Parathyroid adenoma (tissue), 2 donors: ENCODE data around the gene METTL1.

Experiments used
- H2AFZ ChIP-seq: fragments of 300-600 bp; sonication (generic); one replicate; pipeline ENCODE4 v1.7.0; 2017; ENCODE audit warnings: antibody characterized with exemption, mild to moderate bottlenecking
- H3K27ac ChIP-seq: fragments of 300-600 bp; sonication (generic); one replicate; pipeline ENCODE4 v1.7.0; 2017
- H3K27me3 ChIP-seq: fragments of 300-600 bp; sonication (generic); one replicate; pipeline ENCODE4 v1.7.0; 2017; ENCODE audit warnings: low read length; ENCODE audit not compliant: control insufficient read depth, insufficient read depth
- H3K36me3 ChIP-seq: fragments of 300-600 bp; sonication (generic); one replicate; pipeline ENCODE4 v1.7.0; 2017; ENCODE audit warnings: low read length; ENCODE audit not compliant: control insufficient read depth, insufficient read depth
- H3K4me1 ChIP-seq: fragments of 300-600 bp; sonication (generic); one replicate; pipeline ENCODE4 v1.7.0; 2017; ENCODE audit warnings: control low read depth
- H3K4me2 ChIP-seq: fragments of 300-600 bp; sonication (generic); one replicate; pipeline ENCODE4 v1.7.0; 2017; ENCODE audit warnings: low read length
- H3K4me3 ChIP-seq: fragments of 300-600 bp; sonication (generic); one replicate; pipeline ENCODE4 v1.7.0; 2017; ENCODE audit warnings: low read depth, low read length
- H3K79me2 ChIP-seq: fragments of 300-600 bp; sonication (generic); one replicate; pipeline ENCODE4 v1.7.0; 2017; ENCODE audit warnings: control low read depth
- H3K9ac ChIP-seq: fragments of 300-600 bp; sonication (generic); one replicate; pipeline ENCODE4 v1.7.0; 2017; ENCODE audit warnings: mild to moderate bottlenecking
- H3K9me3 ChIP-seq: fragments of 300-600 bp; sonication (generic); one replicate; pipeline ENCODE4 v1.7.0; 2017; ENCODE audit warnings: low read length; ENCODE audit not compliant: control insufficient read depth
- TF ChIP-seq, protein P1 (sequence below): fragments of 300-600 bp; sonication (generic); IDR thresholded peaks from one replicate; pipeline ENCODE4 v1.7.0; 2017; ENCODE audit warnings: antibody characterized with exemption, mild to moderate bottlenecking
- donor health status: primary hyperparathyroidism.

METTL1 gene

GRCh38 chr12:57770734-57771133 is 1.2 kb downstream of the METTL1 start:
- Histone ChIP-seq H3K9me3 (no peaks in the 10 kb centered on the region), H3K27me3 (no peaks in the 10 kb centered on the region), H3K79me2 (no peaks in the 10 kb centered on the region), H2AFZ (no peak overlapping the region), H3K4me1 (peaks cover 10% of the 10 kb centered on the region), H3K4me3 (no peak overlapping the region), H3K4me2 (no peak overlapping the region), H3K27ac (no peak overlapping the region), H3K36me3 (no peaks in the 10 kb centered on the region), H3K9ac (no peak overlapping the region)
- TF ChIP-seq, protein P1, sequence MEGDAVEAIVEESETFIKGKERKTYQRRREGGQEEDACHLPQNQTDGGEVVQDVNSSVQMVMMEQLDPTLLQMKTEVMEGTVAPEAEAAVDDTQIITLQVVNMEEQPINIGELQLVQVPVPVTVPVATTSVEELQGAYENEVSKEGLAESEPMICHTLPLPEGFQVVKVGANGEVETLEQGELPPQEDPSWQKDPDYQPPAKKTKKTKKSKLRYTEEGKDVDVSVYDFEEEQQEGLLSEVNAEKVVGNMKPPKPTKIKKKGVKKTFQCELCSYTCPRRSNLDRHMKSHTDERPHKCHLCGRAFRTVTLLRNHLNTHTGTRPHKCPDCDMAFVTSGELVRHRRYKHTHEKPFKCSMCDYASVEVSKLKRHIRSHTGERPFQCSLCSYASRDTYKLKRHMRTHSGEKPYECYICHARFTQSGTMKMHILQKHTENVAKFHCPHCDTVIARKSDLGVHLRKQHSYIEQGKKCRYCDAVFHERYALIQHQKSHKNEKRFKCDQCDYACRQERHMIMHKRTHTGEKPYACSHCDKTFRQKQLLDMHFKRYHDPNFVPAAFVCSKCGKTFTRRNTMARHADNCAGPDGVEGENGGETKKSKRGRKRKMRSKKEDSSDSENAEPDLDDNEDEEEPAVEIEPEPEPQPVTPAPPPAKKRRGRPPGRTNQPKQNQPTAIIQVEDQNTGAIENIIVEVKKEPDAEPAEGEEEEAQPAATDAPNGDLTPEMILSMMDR: no peak

GRCh38 chr12:57769594-57769993 is 2.3 kb downstream of the METTL1 start:
- H3K4me1 ChIP-seq: peaks cover 18% of the 10 kb centered on the region

DNA sequence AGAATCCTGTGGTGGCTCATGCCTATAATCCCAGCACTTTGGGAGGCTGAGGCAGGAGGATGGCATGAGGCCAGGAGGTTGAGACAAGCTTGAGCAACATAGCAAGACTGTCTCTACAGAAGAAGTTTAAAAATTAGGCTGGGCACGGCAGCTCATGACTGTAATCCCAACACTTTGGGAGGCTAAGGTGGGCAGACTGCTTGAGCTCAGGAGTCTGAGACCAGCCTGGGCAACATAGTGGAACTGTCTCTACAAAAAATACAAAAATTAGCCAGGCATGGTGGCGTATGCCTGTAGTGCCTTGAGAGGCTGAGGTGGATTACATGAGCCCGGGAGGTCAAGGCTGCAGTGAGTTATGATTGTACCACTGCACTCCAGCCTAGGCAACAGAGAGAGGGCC is 4.0 kb downstream of the METTL1 start:
- H2AFZ ChIP-seq: no peak overlapping the region
- no peak overlapping the region for H3K27ac ChIP-seq
- H3K4me2 ChIP-seq: no peak overlapping the region
- H3K9ac ChIP-seq: no peak overlapping the region
- H3K27me3 ChIP-seq: no peaks in the 10 kb centered on the region
- peaks cover 18% of the 10 kb centered on the region for H3K4me1 ChIP-seq
- TF ChIP-seq, protein P1: no peak
- H3K4me3 ChIP-seq: no peak overlapping the region
- H3K36me3 ChIP-seq: no peaks in the 10 kb centered on the region
- H3K79me2 ChIP-seq: no peaks in the 10 kb centered on the region
- no peaks in the 10 kb centered on the region for H3K9me3 ChIP-seq

More at GRCh38 chr12:57769594-57769993, 2.3 kb downstream of the METTL1 start:
- Histone ChIP-seq H3K27ac (no peak overlapping the region), H3K4me3 (no peak overlapping the region), H3K27me3 (no peaks in the 10 kb centered on the region), H3K36me3 (no peaks in the 10 kb centered on the region), H3K9ac (no peak overlapping the region), H2AFZ (no peak overlapping the region), H3K79me2 (no peaks in the 10 kb centered on the region), H3K9me3 (no peaks in the 10 kb centered on the region), H3K4me2 (no peak overlapping the region)
- TF ChIP-seq, protein P1: no peak

- TF ChIP-seq, protein P1: no peak
- H3K9ac ChIP-seq: no peak overlapping the region
- H3K27me3 ChIP-seq: no peaks in the 10 kb centered on the region
- no peaks in the 10 kb centered on the region for H3K79me2 ChIP-seq
- peak overlapping the region; percentile 6 for H2AFZ ChIP-seq
- H3K9me3 ChIP-seq: no peaks in the 10 kb centered on the region
- H3K4me3 ChIP-seq: no peak overlapping the region
- H3K4me1 ChIP-seq: peaks cover 16% of the 10 kb centered on the region
- no peak overlapping the region for H3K4me2 ChIP-seq
- no peaks in the 10 kb centered on the region for H3K36me3 ChIP-seq
- no peak overlapping the region for H3K27ac ChIP-seq
Measured at GRCh38 chr12:57767305-57767698, 4.6 kb downstream of the METTL1 start.

DNA sequence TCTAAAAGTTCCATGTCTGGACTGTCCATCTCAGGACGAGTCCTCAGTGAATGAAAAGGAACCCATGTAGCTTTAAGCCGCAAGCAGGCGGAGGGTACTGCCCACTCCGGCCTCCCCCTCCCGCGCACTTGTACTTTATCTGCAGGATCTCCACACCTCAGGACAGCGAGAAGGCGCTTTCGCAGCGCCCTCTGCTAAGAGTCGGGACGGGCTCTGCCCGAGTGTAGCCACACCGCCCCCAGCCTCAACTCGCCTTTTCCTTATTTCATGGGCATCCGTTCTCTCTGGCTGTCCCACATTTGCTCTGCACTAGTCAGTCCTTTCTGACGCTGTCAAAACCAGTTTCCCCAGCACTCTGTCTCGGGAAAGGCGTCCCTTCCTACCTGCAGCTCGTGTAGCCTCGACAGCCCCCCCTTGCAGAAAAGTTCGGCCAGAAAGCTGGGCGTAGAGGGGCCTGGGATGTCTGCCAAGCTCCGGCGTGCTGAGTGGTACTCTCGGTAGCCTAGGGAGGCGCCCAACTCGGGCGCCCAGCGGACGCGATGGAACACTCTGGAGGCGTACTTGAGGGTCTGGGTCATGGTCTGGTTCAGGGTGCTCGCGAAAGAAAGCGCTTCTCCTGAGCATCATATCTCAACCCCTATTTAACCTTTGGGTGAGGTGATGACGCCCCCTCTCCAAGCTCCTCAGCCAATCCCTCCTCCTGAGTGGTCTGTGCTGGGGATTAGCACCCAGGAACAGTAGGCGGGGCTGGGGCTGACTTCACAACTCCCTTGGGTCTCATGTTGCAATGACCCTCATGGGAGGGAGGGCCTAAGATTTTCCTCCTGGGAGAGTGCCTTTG is 5.2 kb downstream of the METTL1 start, which contains the start of gene CYP27B1:
CYP27B1 (minus strand) TSS at position 615 of the 841 bp plus-strand sequence; CDS start at position 578, 37 bp downstream.
- Histone ChIP-seq H3K27me3 (no peaks in the 10 kb centered on the region), H3K36me3 (no peaks in the 10 kb centered on the region), H3K4me1 (peaks cover 16% of the 10 kb centered on the region), H3K27ac (no peak within 1 kb of the TSS), H3K4me2 (peak within 1 kb of the TSS; percentile 68), H3K9ac (no peak within 1 kb of the TSS), H3K79me2 (no peaks in the 10 kb centered on the region), H3K4me3 (peak within 1 kb of the TSS; percentile 42), H2AFZ (peak within 1 kb of the TSS; percentile 91), H3K9me3 (no peaks in the 10 kb centered on the region)
- TF ChIP-seq, protein P1: no peak
